CD4-positive, alpha-beta T cell treated with Interleukin-6 for 4 hours (primary cell): ENCODE data around the gene C3orf80.
"Not testable (repeated sequence)": the region's sequence is repeated elsewhere in the genome, so short reads cannot be mapped to it uniquely, and the experiment has no call there.

Experiments used
- DNase-seq: peaks from one replicate; pipeline ENCODE4 v3.0.0-alpha.2; 2020; ENCODE audit warnings: mixed read lengths

C3orf80 gene

DNA sequence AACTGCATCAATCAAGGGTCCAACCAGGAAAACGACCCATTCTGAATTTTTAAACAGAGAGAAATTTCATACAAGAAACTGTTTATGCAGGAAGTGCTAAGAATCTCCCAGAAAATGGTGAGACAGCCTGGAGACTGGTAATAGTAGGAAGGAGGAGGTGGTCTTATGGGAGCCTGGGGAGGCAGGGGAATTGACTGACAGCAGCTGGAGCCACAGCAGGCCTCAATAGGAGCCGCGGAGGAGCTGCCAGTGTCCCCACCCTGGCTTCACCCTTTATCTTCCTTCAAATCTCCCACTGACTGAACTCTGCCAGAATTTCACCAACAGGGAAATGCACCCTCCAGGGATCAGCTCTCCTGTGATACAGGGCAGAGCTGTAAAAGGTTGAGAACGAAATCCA is 7.5 kb upstream of the C3orf80 start:
- DNase-seq = no peak

DNA sequence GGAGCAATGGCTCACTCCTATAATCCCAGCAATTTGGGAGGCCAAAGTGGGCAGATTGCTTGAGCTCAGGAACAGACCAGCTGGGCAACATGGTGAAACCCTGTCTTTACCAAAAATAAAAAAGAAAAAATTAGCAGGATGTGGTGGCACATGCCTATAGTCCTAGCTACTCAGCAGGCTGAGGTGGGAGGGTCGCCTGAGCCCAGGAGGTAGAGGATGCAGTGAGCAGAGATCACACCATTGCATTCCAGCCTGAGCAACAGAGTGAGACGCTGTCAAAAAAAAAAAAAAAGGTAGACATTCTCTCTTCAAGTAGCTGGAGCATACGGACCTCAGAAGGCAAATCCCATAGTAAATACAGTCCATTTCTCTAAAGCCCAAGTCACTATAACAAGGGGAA is 7.1 kb upstream of the C3orf80 start:
- no peak for DNase-seq

DNA sequence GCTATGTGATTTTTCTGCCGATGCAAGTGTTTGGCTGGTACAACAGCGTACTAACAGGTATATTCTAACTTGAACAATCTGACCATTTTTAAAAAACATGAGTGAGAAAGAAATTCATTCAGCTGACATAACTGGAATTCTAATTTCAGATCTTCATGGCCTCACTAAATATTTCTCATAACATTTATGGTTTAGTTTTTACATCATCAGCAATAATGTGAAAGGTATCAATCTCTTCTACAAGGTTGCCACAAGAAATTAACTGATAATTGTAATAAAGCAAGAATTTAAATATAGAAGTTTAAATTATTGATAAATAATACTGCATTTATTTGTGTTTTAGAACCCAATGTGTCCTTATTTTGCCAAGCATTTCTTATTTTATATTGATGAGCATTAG is 5.2 kb upstream of the C3orf80 start:
- no peak for DNase-seq

DNA sequence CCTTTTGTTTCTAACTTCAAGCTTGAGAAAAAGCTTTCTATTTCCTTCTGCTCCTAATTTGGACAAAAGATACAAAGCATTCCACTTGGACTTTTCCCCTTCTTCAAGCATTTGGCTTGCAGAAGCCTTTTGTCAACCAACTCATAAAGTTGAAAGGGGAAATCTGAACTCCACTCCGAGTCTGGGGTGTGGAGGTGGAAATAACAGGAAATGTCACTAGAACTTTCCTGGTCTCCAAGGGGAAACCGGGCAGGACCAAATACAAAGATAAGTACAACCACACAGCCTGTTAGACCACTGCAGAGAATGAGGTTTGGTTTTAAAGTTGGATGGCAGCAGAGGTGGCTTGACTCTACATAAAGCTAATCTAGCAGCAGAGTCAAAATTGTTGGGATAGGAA is 4.2 kb upstream of the C3orf80 start:
- no peak for DNase-seq

DNA sequence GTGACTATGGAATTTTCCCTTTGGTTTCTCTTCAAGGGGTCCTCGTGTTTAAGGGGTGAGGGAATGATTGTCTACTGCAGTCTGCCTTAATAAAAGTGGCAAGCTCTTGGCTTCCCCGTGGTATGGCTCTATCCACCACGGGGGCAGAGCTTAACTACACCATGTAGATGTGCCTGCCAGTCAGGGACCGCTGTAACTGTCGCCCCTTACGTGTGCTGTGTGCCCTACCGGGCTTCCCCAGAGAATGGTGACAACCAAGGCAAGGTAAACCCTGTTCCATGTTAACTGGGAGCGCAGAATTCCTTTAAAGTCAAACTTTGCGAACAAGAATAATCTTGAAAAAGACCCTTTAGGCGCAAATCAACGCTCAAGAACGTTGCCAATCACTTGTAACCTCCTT is 966 bp upstream of the C3orf80 start:
- DNase-seq = no peak

DNA sequence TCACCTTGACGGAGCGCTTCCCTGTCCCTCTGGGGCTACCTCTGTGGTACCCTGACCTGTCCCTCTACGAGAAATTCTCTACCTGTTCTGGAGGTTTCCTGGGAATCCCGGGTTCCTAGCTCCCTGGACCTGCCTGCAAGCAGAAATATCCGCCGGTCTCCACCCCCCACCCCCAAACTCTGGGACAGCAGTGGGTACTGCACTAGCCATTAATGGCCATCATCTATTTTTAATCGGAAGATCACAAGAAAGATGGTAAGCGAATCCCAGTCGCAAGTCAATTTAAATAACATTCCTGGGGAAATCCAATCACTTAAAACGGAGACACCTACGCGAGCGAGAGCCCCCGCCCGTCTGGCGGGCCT is 429 bp upstream of the C3orf80 start:
- no peak for DNase-seq

DNA sequence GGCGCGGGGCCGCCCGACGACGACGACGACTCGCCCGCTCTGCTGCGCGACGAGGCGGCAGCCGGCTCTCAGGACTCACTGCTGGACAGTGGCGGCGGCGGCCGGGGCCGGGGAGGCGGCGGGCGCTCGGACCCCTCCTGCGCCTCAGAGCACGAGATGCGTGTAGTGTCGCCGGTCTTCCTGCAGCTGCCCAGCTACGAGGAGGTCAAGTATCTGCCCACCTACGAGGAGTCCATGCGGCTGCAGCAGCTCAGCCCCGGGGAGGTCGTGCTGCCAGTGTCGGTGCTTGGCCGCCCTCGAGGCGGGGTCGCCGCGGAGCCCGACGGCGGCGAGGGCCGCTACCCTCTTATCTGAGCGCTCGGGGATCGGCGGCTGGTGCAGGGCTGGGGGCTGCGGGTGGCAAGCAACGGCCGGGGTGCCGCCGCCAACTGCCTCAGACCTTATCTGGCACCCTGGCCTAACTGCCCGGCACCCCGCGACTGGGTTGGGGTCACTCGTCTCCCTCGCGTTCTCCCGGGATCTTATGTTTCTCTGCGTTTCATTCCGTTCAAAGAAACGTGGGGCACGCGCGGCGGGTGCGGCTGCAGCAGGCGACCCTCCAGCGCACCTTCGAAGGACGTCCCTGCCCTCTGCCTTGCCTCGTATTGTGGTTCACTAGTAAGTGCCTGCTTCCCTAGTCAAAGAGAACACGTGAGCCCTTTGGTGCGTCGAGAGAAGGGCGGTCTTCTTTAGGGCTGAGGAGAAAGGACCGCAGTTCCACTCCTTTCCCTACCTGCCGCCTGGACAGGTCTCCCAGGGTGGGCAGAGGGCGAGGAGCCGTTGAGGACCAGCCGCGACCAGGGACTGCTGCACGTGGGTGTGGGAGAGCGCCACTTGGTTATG is 1.0 kb downstream of the C3orf80 start:
- DNase-seq = no peak

DNA sequence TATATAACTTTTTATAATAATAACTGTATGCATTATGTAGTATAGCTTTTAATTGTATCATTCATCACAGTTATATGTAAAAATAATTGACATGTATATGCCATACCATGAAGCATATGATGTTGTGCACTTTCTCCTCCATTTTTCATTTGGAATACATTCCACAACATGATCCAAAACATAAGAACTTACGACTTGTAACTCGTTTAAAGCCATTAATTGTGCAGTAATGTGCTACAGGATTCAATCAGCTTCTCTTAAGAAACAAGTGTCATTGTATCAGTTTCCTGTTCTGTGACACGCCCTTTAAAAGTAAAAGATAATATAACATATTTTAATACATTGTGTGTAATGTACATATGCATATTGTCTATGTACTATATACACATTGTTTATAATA is 2.2 kb downstream of the C3orf80 start:
- no peak for DNase-seq

DNA sequence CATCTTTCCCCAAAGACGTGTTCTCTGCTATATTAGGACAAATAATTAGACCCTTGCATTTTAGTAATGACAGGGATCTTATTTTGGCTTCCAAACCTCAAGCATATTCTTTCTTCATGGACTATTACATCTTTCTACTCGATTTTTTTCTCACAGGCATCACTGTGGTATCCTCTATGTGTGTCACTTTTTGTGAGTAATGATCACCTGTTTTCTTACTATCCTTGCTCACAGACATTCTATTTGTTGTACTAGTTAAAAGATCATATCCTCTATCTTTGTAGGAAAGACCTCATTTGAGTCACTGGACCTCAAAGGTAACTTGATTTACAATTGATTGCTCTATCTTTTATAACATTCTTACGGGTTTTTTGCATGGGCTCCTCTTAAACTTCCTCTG is 6.8 kb downstream of the C3orf80 start:
- no peak for DNase-seq

DNA sequence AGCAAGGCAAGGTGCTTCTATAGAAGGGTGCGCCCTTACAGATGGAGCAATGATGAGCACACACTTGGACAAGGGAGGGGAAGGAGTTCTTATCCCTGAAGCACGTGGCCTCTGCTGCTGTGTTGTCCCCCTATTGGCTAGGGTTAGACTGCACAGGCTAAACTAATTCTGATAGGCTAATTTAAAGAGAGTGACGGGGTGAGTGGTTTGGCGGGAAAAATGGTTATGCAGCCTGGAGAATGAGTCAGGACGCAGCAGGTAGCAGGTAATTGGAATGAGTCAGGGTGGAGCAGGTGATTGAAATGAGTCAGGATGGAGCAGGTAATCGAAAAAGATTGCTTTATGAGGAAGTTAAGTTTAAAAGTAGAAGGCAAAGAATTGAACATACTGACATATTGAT is 15.5 kb downstream of the C3orf80 start:
- not testable (repeated sequence) for DNase-seq

DNA sequence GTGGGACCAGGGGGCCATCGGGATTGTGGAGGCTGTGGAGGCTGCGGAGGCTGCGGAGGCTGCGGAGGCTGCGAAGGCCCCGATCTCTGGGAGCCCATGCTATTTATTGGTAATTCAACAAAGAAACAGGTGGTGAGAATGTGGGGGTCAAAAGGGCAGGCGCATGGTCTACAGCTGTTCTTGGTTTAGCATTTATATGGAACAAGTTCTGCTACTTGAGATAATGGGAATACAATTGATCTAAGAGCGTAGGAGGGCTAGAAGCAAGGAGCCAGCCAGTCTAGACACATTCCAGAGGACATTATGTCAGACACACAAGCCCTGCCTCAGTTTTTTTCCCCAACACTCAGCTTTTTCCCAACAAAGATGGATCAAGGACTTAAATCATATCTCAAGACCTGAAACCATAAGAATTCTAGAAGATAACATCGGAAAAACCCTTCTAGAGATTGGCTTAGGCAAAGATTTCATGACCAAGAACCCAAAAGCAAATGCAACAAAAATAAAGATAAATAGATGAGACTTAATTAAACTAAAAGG is 20.1 kb downstream of the C3orf80 start:
- no peak for DNase-seq

DNA sequence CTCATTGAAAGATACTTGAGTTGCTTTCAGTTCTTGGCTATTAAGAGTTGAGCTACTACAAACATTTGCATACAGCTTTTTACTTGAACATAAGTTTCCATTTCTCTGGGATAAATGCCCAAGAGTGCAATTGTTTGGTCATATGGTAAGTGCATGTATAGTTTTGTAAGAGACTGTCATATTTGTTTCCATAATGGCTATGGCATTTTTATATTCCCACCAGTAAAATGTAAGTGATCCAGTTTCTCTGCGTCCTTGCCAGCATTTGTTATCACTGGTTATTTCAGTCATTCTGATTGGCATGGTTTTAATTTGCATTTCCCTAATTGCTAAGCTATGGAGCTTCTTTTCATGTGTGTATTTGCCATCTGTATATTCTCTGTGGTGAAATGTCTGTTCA is 22.5 kb downstream of the C3orf80 start:
- no peak for DNase-seq

DNA sequence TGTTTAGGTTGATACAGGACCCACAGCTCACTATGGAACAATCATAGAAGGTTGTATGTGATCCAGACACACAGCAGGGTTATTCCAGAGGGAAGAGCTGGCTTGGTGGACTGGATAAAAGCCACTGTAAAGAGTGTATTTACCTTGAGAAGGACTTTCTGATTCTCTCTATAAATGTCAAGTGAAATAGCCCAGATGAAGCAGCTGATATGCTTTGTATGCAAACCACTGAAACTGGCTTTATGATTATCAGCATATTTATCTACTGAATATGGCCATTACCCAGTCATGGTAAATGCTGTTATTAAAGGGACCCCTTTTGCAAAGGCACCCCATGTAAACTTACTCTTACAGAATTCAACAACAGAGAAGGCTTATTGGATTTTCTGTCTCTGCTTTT is 28.1 kb downstream of the C3orf80 start:
- no peak for DNase-seq

DNA sequence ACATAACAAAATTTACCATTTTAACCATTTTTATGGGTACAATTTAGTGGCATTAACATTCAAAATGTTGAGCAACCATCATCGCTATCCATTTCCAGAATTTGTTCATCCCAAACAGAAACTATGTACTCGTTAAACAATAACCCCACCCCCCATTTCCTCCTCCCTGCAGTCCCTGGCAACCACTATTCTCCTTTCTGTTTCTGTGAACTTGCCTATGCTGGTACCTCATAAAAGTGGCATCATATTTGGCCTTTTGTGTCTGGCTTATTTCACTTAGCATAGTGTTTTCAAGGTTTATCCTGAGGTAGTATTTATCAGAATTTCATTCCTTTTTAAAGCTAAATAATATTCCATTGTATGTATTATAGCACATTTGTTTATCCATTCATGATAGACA is 32.4 kb downstream of the C3orf80 start:
- DNase-seq = no peak

DNA sequence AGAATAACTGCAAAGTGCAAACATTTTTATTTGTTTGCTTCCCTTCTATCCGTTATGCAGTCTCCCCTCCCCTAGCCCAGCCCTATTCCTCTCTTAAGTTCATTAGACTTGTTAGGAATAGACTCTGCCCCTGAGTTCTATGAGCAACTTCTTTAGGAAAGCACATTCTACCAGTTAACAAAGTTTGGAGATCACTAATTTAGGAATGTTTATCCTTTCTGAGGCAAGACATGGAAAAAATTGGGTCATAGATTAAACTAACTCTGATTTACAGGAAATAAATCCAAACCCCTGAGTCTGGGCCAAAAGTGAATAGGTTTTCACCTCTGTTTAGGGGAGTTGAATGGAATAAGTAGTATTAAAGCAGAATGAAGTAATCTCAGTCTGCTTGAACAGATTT is 34.4 kb downstream of the C3orf80 start:
- DNase-seq = no peak

DNA sequence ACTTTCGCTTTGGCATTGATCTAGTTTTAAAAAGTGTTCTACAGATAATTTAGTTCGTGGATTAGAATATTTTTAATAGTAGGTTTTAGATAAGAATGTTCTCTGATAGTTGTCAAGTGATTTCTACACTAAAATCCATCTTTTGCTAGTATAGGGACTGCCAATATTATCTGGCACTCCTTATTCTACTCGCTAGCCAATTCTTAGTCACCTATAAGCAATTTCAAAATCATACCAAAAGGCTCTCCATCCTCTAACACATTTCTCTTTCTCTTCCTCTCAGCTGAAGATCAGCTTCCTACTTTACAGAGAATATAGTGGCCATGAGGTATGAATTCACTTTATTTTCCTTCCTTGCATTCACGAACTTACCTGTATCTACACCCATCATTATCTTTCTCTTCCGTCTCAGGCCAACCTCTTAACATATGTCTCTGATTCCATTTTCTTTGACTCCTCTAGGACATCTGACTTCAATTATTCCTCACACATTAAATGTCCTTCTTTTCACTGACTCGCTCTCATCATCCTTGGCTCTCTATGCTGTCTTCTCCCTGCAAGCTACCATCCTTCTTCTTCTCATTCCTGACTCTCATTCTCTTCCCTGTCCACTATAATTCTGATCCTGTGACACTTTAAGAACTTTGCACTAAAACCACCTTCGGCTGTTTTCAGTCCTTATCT is 35.5 kb downstream of the C3orf80 start:
- no peak for DNase-seq

DNA sequence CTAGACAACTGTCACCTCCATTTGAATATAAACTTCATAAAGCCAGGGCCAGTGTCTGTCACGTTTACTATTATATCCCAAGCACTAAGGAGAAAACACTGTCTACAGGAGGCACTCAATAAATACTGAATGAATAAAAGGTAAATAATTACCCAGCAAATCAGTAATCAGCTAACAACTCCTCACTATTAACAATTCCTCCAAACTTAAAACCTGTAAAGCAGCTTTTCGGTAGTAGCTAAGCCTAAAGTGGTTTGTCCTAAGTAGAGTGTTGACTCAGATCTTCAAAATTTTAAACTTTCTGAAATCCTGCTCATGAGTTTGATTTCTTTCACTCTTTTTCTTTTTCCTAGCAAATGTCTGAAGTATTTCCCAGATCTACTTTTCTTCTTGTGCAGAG is 39.9 kb downstream of the C3orf80 start:
- DNase-seq = no peak
